Ovary (tissue), 3 donors: Measurements from ENCODE around the gene AIPL1.

Source experiments
- EP300 ChIP-seq: sonication (generic); formaldehyde crosslinking; IDR thresholded peaks from one replicate; pipeline ENCODE4 v1.6.1; 2017; ENCODE audit warnings: antibody characterized with exemption
- POLR2A ChIP-seq: fragments of 450-650 bp; IDR thresholded peaks from one replicate; pipeline ENCODE4 v1.6.1; 2017; ENCODE audit warnings: antibody characterized with exemption, mild to moderate bottlenecking, moderate library complexity
- TF ChIP-seq, protein P1 (sequence below), 3 donors: fragments of 450-650 bp in 2 of 3; fragments of 200-600 bp in 1 of 3; IDR thresholded peaks; one replicate each; pipeline versions ENCODE4 v1.5.1 to v1.8.0; 2016 to 2022; ENCODE audit warnings: antibody characterized with exemption in 3 of 3, mild to moderate bottlenecking in 1 of 3
- donor health status: DM: no; HTN: no; CAD: no.

DNA sequence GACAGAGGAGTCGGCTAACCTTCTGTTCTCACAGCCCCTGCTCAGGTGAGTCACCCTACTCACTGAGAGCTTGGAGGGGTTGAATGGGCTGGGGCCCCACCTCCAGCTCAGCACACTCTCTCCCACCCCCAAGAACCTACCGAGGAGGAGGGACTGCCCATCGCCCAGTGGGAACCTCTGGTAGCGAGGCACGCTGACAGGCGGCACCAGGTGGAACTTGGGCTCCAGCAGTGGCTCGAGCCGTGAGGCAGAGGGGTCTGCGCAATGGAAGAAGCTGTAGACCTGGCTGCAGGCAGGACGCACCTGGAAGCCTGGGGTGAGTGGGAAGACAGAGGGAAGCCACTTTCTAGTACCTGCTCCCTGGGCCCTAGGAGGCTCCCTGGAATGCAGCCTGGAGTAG lies 37.6 kb upstream of the AIPL1 start:
- TF ChIP-seq, protein P1, sequence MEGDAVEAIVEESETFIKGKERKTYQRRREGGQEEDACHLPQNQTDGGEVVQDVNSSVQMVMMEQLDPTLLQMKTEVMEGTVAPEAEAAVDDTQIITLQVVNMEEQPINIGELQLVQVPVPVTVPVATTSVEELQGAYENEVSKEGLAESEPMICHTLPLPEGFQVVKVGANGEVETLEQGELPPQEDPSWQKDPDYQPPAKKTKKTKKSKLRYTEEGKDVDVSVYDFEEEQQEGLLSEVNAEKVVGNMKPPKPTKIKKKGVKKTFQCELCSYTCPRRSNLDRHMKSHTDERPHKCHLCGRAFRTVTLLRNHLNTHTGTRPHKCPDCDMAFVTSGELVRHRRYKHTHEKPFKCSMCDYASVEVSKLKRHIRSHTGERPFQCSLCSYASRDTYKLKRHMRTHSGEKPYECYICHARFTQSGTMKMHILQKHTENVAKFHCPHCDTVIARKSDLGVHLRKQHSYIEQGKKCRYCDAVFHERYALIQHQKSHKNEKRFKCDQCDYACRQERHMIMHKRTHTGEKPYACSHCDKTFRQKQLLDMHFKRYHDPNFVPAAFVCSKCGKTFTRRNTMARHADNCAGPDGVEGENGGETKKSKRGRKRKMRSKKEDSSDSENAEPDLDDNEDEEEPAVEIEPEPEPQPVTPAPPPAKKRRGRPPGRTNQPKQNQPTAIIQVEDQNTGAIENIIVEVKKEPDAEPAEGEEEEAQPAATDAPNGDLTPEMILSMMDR (IDR thresholded peaks at IDR 0.05) = no peak
- TF ChIP-seq EP300 (no peak), POLR2A (no peak)
